HCT116 (cell line): ENCODE data around the gene LKAAEAR1.

Source experiments
- EGR1 ChIP-seq: IDR thresholded peaks from 2 replicates; pipeline ENCODE4 v1.6.1; 2012; ENCODE audit warnings: low read depth
- EZH2 ChIP-seq: fragments of 200-600 bp; sonication (generic); IDR thresholded peaks from 2 replicates; pipeline ENCODE4 v1.6.1; 2017; ENCODE audit warnings: antibody characterized with exemption, mixed run types
- EZH2phosphoT487 ChIP-seq: fragments of 200-600 bp; IDR thresholded peaks from 2 replicates; pipeline ENCODE4 v1.6.1; 2018; ENCODE audit warnings: antibody characterized with exemption, borderline replicate concordance
- FOSL1 ChIP-seq: IDR thresholded peaks from 2 replicates; pipeline ENCODE4 v1.6.1; 2012; ENCODE audit warnings: low read depth
- POLR2A ChIP-seq: IDR thresholded peaks from 2 replicates; pipeline ENCODE4 v1.7.0; 2011; ENCODE audit warnings: borderline replicate concordance; ENCODE audit not compliant: insufficient read depth, insufficient read length; ENCODE audit errors: extremely low read depth
- POLR2AphosphoS5 ChIP-seq: IDR thresholded peaks from 2 replicates; pipeline ENCODE4 v1.6.1; 2011; ENCODE audit warnings: mild to moderate bottlenecking, low read depth, low read length, moderate library complexity
- SRF ChIP-seq: IDR thresholded peaks from 2 replicates; pipeline ENCODE4 v1.6.1; 2012; ENCODE audit warnings: low read depth
- YY1 ChIP-seq: IDR thresholded peaks from 2 replicates; pipeline ENCODE4 v1.6.1; 2011; ENCODE audit warnings: low read length, low read depth, moderate library complexity, mild to moderate bottlenecking; ENCODE audit not compliant: insufficient replicate concordance; ENCODE audit errors: extremely low read depth
- ZFX ChIP-seq: fragments of 450-650 bp; IDR thresholded peaks from 2 replicates; pipeline ENCODE4 v1.6.1; 2017
- TF ChIP-seq, protein P1 (sequence below), 3 experiments: fragments of 200-600 bp in 1 of 3; sonication (generic) in 1 of 3; IDR thresholded peaks in 2 of 3; conservative IDR thresholded peaks in 1 of 3; 2 replicates each; pipeline ENCODE4 v1.5.1; 2012 to 2017; ENCODE audit warnings: low read depth in 2 of 3, low read length in 2 of 3, antibody characterized with exemption in 1 of 3, borderline replicate concordance in 1 of 3, control low read depth in 1 of 3, mild to moderate bottlenecking in 1 of 3, mixed read lengths in 1 of 3, mixed run types in 1 of 3, moderate library complexity in 1 of 3; ENCODE audit not compliant: insufficient read depth in 1 of 3
- TF ChIP-seq, protein P2 (sequence below): IDR thresholded peaks from 2 replicates; pipeline ENCODE4 v1.6.1; 2012
- TF ChIP-seq, protein P3 (sequence below): IDR thresholded peaks from 2 replicates; pipeline ENCODE4 v1.6.1; 2011; ENCODE audit warnings: mild to moderate bottlenecking, low read length, moderate library complexity; ENCODE audit not compliant: insufficient replicate concordance; ENCODE audit errors: extremely low read depth
- TF ChIP-seq, protein P4 (sequence below): IDR thresholded peaks from 2 replicates; pipeline ENCODE4 v1.6.1; 2012; ENCODE audit warnings: low read depth

DNA sequence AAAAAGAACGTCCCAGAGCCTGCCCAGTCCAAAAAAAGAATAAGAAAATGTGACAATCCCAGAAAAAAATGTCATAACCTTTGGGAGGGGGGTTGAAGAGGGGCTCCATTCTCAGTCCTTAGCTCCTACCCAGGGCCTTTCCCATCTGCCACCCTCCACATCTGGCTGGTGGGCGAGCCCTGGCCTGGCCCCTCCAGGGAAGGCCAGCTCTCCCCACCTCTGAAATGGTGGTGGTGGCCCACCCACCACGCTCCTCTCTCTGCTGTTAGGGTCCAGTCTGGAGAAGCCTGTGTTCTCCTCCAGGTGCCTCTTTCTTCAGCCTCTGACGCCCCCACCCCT, 5.3 kb downstream of the LKAAEAR1 start:
- TF ChIP-seq, protein P1, sequence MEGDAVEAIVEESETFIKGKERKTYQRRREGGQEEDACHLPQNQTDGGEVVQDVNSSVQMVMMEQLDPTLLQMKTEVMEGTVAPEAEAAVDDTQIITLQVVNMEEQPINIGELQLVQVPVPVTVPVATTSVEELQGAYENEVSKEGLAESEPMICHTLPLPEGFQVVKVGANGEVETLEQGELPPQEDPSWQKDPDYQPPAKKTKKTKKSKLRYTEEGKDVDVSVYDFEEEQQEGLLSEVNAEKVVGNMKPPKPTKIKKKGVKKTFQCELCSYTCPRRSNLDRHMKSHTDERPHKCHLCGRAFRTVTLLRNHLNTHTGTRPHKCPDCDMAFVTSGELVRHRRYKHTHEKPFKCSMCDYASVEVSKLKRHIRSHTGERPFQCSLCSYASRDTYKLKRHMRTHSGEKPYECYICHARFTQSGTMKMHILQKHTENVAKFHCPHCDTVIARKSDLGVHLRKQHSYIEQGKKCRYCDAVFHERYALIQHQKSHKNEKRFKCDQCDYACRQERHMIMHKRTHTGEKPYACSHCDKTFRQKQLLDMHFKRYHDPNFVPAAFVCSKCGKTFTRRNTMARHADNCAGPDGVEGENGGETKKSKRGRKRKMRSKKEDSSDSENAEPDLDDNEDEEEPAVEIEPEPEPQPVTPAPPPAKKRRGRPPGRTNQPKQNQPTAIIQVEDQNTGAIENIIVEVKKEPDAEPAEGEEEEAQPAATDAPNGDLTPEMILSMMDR (IDR thresholded peaks at IDR 0.05 in 2 of 3, conservative IDR thresholded peaks at IDR 0.05 in 1 of 3; ENCODE audit: borderline replicate concordance in 1 of 3, insufficient read depth in 1 of 3, low read depth in 2 of 3, low read length in 2 of 3), result no peak
- TF ChIP-seq, protein P2, sequence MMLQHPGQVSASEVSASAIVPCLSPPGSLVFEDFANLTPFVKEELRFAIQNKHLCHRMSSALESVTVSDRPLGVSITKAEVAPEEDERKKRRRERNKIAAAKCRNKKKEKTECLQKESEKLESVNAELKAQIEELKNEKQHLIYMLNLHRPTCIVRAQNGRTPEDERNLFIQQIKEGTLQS, result no peak
- TF ChIP-seq ZFX (no peak), EGR1 (no peak), POLR2AphosphoS5 (no peak), EZH2 (no peak), YY1 (no peak), SRF (no peak), POLR2A (no peak), EZH2phosphoT487 (no peak), FOSL1 (no peak)
- TF ChIP-seq, protein P3, sequence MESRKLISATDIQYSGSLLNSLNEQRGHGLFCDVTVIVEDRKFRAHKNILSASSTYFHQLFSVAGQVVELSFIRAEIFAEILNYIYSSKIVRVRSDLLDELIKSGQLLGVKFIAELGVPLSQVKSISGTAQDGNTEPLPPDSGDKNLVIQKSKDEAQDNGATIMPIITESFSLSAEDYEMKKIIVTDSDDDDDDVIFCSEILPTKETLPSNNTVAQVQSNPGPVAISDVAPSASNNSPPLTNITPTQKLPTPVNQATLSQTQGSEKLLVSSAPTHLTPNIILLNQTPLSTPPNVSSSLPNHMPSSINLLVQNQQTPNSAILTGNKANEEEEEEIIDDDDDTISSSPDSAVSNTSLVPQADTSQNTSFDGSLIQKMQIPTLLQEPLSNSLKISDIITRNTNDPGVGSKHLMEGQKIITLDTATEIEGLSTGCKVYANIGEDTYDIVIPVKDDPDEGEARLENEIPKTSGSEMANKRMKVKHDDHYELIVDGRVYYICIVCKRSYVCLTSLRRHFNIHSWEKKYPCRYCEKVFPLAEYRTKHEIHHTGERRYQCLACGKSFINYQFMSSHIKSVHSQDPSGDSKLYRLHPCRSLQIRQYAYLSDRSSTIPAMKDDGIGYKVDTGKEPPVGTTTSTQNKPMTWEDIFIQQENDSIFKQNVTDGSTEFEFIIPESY, result no peak
- TF ChIP-seq, protein P4, sequence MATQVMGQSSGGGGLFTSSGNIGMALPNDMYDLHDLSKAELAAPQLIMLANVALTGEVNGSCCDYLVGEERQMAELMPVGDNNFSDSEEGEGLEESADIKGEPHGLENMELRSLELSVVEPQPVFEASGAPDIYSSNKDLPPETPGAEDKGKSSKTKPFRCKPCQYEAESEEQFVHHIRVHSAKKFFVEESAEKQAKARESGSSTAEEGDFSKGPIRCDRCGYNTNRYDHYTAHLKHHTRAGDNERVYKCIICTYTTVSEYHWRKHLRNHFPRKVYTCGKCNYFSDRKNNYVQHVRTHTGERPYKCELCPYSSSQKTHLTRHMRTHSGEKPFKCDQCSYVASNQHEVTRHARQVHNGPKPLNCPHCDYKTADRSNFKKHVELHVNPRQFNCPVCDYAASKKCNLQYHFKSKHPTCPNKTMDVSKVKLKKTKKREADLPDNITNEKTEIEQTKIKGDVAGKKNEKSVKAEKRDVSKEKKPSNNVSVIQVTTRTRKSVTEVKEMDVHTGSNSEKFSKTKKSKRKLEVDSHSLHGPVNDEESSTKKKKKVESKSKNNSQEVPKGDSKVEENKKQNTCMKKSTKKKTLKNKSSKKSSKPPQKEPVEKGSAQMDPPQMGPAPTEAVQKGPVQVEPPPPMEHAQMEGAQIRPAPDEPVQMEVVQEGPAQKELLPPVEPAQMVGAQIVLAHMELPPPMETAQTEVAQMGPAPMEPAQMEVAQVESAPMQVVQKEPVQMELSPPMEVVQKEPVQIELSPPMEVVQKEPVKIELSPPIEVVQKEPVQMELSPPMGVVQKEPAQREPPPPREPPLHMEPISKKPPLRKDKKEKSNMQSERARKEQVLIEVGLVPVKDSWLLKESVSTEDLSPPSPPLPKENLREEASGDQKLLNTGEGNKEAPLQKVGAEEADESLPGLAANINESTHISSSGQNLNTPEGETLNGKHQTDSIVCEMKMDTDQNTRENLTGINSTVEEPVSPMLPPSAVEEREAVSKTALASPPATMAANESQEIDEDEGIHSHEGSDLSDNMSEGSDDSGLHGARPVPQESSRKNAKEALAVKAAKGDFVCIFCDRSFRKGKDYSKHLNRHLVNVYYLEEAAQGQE, result no peak
